HL-60 (cell line): ENCODE data around the gene SMIM14.

ENCODE experiments used
- CTCF ChIP-seq: IDR thresholded peaks from one replicate; pipeline ENCODE4 v1.5.1; 2011; ENCODE audit warnings: low read length, control low read depth, inconsistent platforms; ENCODE audit not compliant: insufficient read depth
- POLR2AphosphoS5 ChIP-seq: IDR thresholded peaks from 2 replicates; pipeline ENCODE4 v1.6.1; 2012; ENCODE audit warnings: low read depth
- REST ChIP-seq: IDR thresholded peaks from 2 replicates; pipeline ENCODE4 v1.6.1; 2012; ENCODE audit warnings: low read depth; ENCODE audit not compliant: insufficient replicate concordance
- SPI1 ChIP-seq: IDR thresholded peaks from 2 replicates; pipeline ENCODE4 v1.6.1; 2012; ENCODE audit warnings: low read depth, mild to moderate bottlenecking, borderline replicate concordance

DNA sequence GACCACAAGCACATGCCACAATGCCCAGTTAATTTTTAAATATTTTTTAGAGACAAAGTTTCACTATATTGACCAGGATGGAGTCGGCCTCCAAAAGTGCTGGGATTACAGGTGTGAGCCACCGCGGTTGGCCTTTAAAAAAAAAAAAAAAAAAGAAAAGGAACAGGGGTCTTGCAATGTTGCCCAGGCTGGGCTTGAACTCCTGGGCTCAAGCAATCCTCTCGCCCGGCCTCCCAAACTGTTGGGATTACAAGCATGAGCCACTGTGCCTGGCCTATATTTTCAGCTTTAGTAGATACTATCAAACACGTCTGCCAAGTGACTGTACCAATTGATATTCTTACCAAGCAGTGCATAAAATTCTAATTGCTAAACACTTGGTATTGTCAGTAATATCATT is 120.2 kb downstream of the SMIM14 start:
- TF ChIP-seq CTCF (no peak), SPI1 (no peak), REST (no peak), POLR2AphosphoS5 (no peak)
